ENCODE data around the gene MAIP1.

- TF ChIP-seq EZH2 (IDR thresholded peaks at IDR 0.05; ENCODE audit: insufficient read depth, poor library complexity, severe bottlenecking) (no peak), EZH2phosphoT487 (IDR thresholded peaks at IDR 0.05; ENCODE audit: insufficient read depth, low read depth) (no peak)
These were observed 43.8 kb downstream of the MAIP1 start for GRCh38 chr2:199999166-199999565.

Measured in GM23248 (cell line).